Hematopoietic multipotent progenitor cell treated with erythropoietin and hydrocortisone succinate and interleukin-3 and kit ligand, for 17 days (in vitro differentiated cells): ENCODE measurements around the gene PBLD.
"Not testable (repeated sequence)": the region's sequence is repeated elsewhere in the genome, so short reads cannot be mapped to it uniquely, and the experiment has no call there.

Experiments used
- DNase-seq: peaks from one replicate; pipeline ENCODE4 v3.0.0-alpha.2; 2015; ENCODE audit warnings: low spot score

The PBLD gene

DNA sequence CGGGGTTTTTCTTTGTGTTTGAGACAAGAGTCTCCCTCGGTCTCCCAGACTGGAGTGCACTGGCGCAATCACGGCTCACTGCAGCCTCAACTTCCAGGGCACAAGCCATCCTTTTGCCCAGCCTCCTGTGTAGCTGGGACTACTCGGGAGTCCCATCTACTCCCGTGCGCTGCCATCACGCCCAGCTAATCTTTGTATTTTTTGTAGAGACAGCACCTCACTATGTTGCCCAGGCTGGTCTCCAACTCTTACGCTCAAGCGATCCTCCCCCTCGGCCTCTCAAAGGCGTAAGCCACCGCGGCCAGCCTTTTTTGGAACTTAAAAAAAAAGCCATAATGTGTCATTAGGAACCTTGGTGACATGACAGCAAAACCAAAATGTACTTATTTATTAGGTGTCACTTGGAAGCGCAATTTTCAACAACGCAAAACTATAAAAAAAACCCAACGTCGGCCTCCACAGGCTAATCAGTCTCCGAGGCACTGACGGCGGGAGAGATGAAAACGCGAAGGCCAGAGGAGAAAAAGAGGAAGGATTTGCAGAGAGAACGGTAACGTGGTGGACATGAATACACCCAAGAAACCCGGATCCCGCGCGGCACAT lies 1.8 kb downstream of the PBLD start:
- no peak for DNase-seq

- DNase-seq: no peak
These were observed 3.2 kb downstream of the PBLD start for GRCh38 chr10:68329506-68329861.

DNA sequence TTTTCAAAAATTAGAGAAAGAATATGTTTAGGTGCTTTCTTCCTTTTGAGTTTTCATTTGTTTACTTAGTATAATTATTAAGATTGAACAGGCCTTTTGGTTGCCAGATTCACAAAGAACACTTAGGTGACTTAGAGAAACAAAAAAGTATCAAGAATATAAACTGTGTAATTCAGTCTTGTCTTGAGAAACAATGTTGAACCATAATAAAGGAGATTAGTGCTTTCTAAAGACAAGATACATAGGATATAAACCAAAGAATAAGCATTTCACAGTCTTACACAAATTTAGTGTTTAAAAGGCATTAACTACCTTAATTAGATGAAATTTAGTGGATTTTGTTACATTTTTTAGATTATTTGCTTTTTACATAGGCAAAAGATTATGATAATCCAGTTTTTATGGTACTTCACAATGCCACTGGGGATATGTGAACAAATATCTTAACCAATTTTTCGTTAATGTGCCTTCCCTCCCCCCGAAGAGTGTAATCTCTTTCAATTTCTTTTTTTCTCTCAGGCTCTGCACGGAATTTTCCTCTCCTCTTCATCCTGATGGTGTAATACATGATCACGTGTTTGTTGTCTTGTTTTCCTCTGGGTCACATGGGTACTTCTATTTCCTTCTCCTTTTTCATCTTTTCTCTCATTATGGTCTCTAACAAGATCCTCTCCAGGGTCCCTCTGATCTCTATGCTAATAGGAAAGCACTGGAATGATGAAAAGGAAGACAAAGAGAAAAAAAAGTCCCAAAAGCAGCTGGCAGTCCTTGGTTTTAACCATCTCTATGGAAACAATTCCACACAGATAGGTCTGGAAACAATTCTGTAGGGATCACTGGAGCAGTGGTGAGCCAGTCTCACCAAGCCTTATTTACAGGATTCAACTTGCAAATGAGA lies 4.6 kb downstream of the PBLD start:
- DNase-seq: peak; percentile 10

DNA sequence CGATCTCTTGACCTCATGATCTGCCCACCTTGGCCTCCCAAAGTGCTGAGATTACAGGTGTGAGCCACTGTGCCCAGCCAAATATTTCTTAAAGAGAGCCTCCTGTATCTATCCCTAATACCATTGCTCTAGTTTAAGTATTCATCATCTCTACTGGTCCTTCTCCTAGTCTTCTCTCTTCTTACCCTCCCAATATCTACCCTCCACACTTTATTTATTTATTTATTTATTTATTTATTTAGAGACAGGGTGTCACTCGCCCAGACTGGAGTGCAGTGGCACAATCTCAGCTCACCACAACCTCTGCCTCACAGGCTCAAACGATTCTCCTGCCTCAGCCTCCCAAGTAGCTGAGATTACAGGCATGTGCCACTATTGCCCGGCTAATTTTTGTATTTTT lies 8.3 kb downstream of the PBLD start:
- not testable (repeated sequence) for DNase-seq

DNA sequence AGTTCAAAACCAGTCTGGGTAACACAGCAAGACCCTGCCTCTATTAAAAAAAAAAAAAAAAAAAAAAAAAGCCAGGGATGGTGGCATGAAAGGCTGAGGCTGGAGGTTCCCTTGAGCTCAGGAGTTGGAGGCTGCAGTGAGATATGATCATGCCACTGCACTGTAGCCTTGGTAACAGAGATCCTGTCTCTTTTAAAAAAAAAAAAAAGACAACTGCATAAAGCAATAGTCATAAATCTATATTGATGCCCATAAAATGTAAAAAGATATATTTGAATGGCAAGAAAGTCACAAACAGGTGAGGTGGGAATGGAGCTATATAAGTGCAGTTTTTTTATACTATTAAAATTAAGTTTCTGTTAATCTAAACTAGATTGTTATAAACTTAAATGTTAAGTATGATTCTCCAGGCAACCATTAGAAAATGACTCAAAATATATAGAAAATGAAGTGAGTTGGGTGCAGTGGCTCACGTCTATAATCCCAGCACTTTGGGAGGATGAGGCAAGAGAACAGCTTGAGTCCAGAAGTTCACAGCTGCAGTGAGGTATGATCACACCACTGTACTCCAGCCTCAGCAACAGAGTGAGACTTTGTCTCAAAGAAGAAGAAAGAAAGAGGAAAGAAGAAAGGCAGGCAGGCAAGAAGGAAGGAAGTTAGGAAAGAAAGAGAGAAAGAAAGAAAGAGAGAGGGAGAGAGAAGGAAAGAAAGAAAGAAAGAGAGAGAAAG lies 14.2 kb downstream of the PBLD start:
- no peak for DNase-seq

DNA sequence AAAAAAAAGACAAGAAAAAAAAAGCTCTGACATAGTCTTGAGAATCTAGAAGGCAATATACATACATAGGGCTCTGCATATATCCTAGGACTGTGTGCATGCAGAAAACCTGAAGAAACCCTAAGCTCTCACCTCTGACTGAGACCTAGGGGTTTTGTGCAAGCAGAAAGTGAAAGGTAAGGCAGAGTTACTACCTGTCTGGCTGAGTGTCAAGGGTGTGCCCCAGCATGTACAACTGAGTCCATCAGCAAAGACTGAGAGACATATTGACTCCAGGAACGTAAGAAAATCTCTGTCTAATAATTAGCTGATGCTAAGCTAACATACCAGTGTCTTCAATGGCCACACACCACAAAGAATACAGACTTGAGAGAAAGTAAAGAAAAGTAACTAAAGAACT lies 17.1 kb downstream of the PBLD start:
- no peak for DNase-seq

DNA sequence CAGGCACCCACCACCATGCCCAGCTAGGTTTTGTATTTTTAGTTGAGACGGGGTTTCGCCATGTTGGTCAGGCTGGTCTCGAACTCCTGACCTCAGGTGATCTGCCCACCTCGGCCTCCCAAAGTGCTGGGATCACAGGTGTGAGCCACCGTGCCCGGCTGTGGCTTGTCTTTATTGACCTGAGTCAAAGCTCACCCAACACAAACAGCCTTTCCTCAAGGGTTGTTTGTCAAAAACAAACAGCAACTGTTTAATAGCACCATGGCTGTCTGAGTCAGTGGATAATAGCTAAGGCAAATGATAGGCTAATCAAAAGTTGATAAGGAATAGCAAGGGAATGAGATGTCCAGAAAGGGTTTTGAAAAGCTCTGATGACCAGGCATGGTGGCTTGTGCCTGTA lies 17.8 kb downstream of the PBLD start:
- DNase-seq: not testable (repeated sequence)

DNA sequence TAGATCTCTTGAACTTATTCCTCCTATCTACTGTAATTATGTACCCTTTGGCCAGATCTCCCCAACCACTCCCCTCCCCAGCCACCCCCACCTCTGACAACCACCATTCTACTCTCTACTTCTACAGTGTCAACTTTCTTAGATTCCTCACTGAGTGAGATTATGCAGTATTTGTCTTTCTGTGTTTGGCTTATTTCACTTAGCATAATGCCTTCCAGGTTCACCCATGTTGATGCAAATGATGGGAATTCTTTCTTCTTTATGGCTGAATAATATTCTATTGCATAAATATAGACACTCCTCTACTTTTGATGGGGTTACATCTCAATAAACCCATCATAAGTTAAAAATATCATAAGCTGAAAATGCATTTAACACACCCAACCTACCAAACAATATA lies 22.2 kb downstream of the PBLD start:
- DNase-seq: no peak

DNA sequence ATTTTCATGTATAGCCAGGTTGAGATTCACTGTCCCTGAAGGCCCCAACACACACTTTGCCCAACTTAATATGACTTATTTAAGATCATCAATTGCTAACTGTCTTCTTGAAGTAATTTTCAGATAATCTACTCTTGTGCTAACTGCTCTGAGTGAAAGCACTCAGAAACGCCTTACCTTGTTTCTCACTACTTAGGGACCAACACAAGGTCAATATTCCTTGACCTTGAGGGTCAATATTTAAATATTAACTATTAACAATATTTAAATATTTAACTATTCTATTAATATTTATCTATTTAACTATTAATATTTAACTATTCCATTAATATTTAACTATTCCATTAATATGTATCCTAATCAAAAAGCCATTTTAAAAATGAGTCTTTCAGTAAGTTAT lies 26.9 kb downstream of the PBLD start:
- no peak for DNase-seq

GRCh38 chr10:68303849-68304412 lies 28.8 kb downstream of the PBLD start:
- no peak for DNase-seq

DNA sequence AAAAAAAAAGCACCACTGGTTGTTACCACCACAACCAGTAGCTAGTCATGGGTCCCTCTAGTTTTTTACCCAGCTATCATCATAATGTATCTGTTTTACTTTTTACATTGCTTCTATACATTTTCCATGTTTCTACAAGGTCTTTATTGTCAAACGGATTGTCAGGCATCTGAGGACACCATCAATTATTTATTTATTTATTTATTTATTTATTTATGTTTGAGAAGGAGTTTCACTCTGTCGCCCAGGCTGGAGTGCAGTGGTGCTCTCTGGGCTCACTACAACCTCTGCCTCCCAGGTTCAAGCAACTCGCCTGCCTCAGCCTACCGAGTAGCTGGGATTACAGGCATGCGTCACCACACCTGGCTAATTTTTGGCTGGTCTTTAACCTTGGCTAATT lies 29.9 kb downstream of the PBLD start:
- DNase-seq: no peak

- DNase-seq: no peak
These were observed 30.3 kb downstream of the PBLD start for GRCh38 chr10:68302503-68302823.

GRCh38 chr10:68301790-68302502 lies 30.8 kb downstream of the PBLD start:
- DNase-seq: peak; percentile 46

- DNase-seq: no peak
These were observed 31.4 kb downstream of the PBLD start for GRCh38 chr10:68301301-68301700.

- DNase-seq: no peak
These were observed 35.7 kb downstream of the PBLD start for GRCh38 chr10:68296843-68297663.

GRCh38 chr10:68290736-68291135 lies 42.0 kb downstream of the PBLD start:
- DNase-seq: no peak

DNA sequence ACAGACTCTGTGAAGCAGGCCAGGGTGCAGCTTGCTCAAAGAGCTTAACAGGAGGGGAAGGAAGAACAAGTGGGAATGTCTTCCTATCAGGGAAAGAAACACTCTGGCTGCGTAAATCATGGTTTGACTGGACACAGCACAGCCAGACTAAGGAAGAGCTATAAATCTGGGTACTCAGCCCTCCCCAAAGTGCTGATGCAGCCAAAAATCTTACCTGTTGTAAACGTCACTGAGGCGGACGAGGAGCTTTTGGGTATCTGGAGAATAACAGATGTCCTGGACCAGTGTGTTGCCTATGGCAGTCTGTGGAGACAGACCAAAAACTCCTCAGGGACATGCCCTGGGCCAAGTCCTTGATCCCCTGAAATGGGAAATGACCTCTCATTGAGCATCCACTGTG lies 44.0 kb downstream of the PBLD start:
- no peak for DNase-seq

- no peak for DNase-seq
These were observed 48.4 kb downstream of the PBLD start for GRCh38 chr10:68284062-68285001.

DNA sequence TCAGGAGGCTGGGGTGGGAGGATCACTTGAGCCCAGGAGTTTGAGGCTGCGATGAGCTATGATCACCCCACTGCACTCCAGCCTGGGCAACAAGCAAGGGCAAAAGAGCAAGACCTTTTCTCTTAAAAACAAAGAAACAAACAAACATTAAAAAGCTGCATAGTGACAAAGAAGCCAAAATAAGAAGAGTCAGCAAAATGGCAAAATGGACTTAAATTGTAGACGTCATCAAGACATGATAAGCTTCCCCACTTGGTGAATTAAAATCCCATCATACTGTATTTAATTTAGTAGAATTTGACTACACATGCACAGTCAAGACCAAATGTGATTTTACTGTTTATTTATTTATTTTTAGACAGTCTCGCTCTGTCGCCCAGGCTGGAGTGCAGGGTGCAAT lies 52.0 kb downstream of the PBLD start:
- DNase-seq: no peak
